C4-2B (cell line): ENCODE results near the gene PLCB3.

Experiments
- H3K27ac ChIP-seq: fragments of 450-650 bp; 2 replicates; pipeline ENCODE4 v1.5.1; 2017
- CTCF ChIP-seq: fragments of 450-650 bp; conservative IDR thresholded peaks from 2 replicates; pipeline ENCODE4 v1.5.1; 2017; ENCODE audit warnings: mild to moderate bottlenecking
- ZFX ChIP-seq: fragments of 450-650 bp; IDR thresholded peaks from 2 replicates; pipeline ENCODE4 v1.6.1; 2017

The PLCB3 gene

GRCh38 chr11:64251016-64251752 is at the start of gene PLCB3:
TSS of gene PLCB3 (plus strand) at chr11:64251530. CDS start at chr11:64251650, 120 bp downstream.
- TF ChIP-seq ZFX (peak; percentile 41; the same call in 1 of the 2 replicates), CTCF (peak; percentile 97)
- peak within 1 kb of the TSS; percentile 78 for H3K27ac ChIP-seq

GRCh38 chr11:64201543-64201942 is 49.8 kb upstream of the PLCB3 start:
- H3K27ac ChIP-seq, result no peak overlapping the region
- TF ChIP-seq ZFX, result no peak
- TF ChIP-seq CTCF, result no peak

GRCh38 chr11:64202992-64203391 is 48.3 kb upstream of the PLCB3 start:
- no peak for TF ChIP-seq CTCF
- TF ChIP-seq ZFX, result no peak

GRCh38 chr11:64203421-64204079 is 47.8 kb upstream of the PLCB3 start:
- no peak for TF ChIP-seq ZFX
- TF ChIP-seq CTCF, result no peak
- no peak overlapping the region for H3K27ac ChIP-seq

More at GRCh38 chr11:64202992-64203391, 48.3 kb upstream of the PLCB3 start:
- H3K27ac ChIP-seq, result no peak overlapping the region

- H3K27ac ChIP-seq, result no peak overlapping the region
- TF ChIP-seq ZFX (no peak), CTCF (no peak)
Observed at GRCh38 chr11:64204080-64204440, 47.3 kb upstream of the PLCB3 start.

GRCh38 chr11:64204464-64204989 is 46.8 kb upstream of the PLCB3 start:
- no peak overlapping the region for H3K27ac ChIP-seq
- TF ChIP-seq ZFX (no peak), CTCF (no peak; the same call in 1 of the 2 replicates)
